ENCODE results near the gene SPTAN1.

DNA sequence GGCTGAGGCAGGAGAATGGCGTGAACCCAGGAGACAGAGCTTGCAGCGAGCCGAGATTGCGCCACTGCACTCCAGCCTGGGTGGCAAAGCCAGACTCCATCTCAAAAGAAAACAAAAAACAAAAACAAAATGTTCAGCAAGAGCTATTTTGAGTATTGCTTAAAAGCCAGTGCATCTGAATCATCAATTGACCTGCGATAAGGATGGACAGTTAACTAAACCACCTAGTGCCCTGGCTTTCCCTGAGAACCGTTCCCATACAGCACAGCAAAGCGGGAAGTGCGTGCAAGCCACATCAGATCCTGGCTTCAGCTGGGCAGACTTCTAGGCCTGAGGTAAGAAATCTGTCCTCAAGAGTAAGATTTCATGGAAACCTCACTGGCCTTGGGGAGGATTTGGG, 101.5 kb downstream of the SPTAN1 start:
- TF ChIP-seq CTCF (IDR thresholded peaks at IDR 0.05) (no peak), POLR2A (IDR thresholded peaks at IDR 0.05) (no peak)

Data from right lobe of liver (tissue), 4 donors.